OCI-LY1 (cell line): ENCODE data around the gene VWC2L.

Experiments used
- EZH2 ChIP-seq: fragments of 200-600 bp; sonication (generic), shearing (Covaris generic); IDR thresholded peaks from 2 replicates; pipeline ENCODE4 v1.8.0; 2017; ENCODE audit warnings: borderline replicate concordance, mixed run types, mild to moderate bottlenecking, antibody characterized with exemption, low read length, moderate library complexity, mixed read lengths
- TF ChIP-seq, protein P1 (sequence below): fragments of 200-600 bp; sonication (generic), shearing (Covaris generic); IDR thresholded peaks from 2 replicates; pipeline ENCODE4 v1.5.1; 2017; ENCODE audit warnings: mild to moderate bottlenecking, antibody characterized with exemption, low read length, moderate library complexity, mixed read lengths

DNA sequence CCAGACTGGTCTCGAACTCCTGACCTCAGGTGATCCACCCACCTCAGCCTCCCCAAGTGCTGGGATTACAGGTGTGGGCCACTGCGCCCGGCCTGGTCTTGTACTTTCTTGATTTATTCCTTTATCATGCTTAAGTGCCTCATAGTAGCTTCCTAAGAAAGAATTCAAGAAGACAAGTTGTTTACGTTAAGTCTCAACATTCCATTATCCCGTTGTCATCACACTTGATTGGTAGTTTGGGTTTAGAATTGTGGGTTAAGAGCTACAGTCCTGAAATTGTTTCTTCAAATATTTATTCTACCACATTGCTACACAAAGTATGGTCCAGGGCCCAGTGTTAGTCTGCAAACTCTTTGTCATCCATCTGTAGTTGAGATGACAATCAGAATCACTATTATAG, 194.0 kb downstream of the VWC2L start:
- TF ChIP-seq, protein P1, sequence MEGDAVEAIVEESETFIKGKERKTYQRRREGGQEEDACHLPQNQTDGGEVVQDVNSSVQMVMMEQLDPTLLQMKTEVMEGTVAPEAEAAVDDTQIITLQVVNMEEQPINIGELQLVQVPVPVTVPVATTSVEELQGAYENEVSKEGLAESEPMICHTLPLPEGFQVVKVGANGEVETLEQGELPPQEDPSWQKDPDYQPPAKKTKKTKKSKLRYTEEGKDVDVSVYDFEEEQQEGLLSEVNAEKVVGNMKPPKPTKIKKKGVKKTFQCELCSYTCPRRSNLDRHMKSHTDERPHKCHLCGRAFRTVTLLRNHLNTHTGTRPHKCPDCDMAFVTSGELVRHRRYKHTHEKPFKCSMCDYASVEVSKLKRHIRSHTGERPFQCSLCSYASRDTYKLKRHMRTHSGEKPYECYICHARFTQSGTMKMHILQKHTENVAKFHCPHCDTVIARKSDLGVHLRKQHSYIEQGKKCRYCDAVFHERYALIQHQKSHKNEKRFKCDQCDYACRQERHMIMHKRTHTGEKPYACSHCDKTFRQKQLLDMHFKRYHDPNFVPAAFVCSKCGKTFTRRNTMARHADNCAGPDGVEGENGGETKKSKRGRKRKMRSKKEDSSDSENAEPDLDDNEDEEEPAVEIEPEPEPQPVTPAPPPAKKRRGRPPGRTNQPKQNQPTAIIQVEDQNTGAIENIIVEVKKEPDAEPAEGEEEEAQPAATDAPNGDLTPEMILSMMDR = no peak
- no peak for TF ChIP-seq EZH2
